T-helper 1 cell treated with Interleukin-12 subunit alpha and Interleukin-12 subunit beta and Interleukin-4 antibody, amounts not matched to agents 30 μg/mL and 1 μg/mL, for 36 hours (primary cell): ENCODE data around the gene ARHGEF16.

ENCODE experiments used
- H3K27ac Mint-ChIP-seq: one replicate; pipeline ENCODE4 v1.8.0; 2021; ENCODE audit warnings: mild to moderate bottlenecking, mixed read lengths
- H3K27me3 Mint-ChIP-seq: one replicate; pipeline ENCODE4 v1.8.0; 2021; ENCODE audit warnings: low read depth, mixed read lengths
- H3K36me3 Mint-ChIP-seq: one replicate; pipeline ENCODE4 v1.8.0; 2021; ENCODE audit warnings: low read depth, mixed read lengths
- H3K4me1 Mint-ChIP-seq: one replicate; pipeline ENCODE4 v1.8.0; 2021; ENCODE audit warnings: low read depth, mixed read lengths
- H3K4me3 Mint-ChIP-seq: one replicate; pipeline ENCODE4 v1.8.0; 2021; ENCODE audit warnings: mild to moderate bottlenecking, moderate library complexity, mixed read lengths
- H3K9me3 Mint-ChIP-seq: one replicate; pipeline ENCODE4 v1.8.0; 2021; ENCODE audit warnings: mixed read lengths

ARHGEF16 gene

GRCh38 chr1:3429320-3429719, 25.1 kb upstream of the ARHGEF16 start:
- H3K36me3 Mint-ChIP-seq = no peaks in the 10 kb centered on the region
- H3K4me1 Mint-ChIP-seq = no peaks in the 10 kb centered on the region
- H3K27ac Mint-ChIP-seq = no peak overlapping the region
- H3K27me3 Mint-ChIP-seq = no peaks in the 10 kb centered on the region
- no peaks in the 10 kb centered on the region for H3K9me3 Mint-ChIP-seq
- no peak overlapping the region for H3K4me3 Mint-ChIP-seq

- Mint-ChIP-seq H3K27ac (no peak overlapping the region), H3K36me3 (no peaks in the 10 kb centered on the region), H3K4me3 (no peak overlapping the region)
These were observed 24.7 kb upstream of the ARHGEF16 start for GRCh38 chr1:3429766-3430165.

GRCh38 chr1:3430406-3430805, 24.1 kb upstream of the ARHGEF16 start:
- no peak overlapping the region for H3K27ac Mint-ChIP-seq
- no peaks in the 10 kb centered on the region for H3K4me1 Mint-ChIP-seq
- no peak overlapping the region for H3K4me3 Mint-ChIP-seq
- no peaks in the 10 kb centered on the region for H3K27me3 Mint-ChIP-seq
- no peaks in the 10 kb centered on the region for H3K9me3 Mint-ChIP-seq
- H3K36me3 Mint-ChIP-seq = no peaks in the 10 kb centered on the region

More at GRCh38 chr1:3429766-3430165, 24.7 kb upstream of the ARHGEF16 start:
- Mint-ChIP-seq H3K27me3 (no peaks in the 10 kb centered on the region), H3K4me1 (no peaks in the 10 kb centered on the region), H3K9me3 (no peaks in the 10 kb centered on the region)

GRCh38 chr1:3430820-3431219, 23.6 kb upstream of the ARHGEF16 start:
- Mint-ChIP-seq H3K4me1 (no peaks in the 10 kb centered on the region), H3K4me3 (no peak overlapping the region), H3K27me3 (no peaks in the 10 kb centered on the region), H3K9me3 (no peaks in the 10 kb centered on the region), H3K27ac (no peak overlapping the region), H3K36me3 (no peaks in the 10 kb centered on the region)

GRCh38 chr1:3431266-3431665, 23.2 kb upstream of the ARHGEF16 start:
- Mint-ChIP-seq H3K27me3 (no peaks in the 10 kb centered on the region), H3K27ac (no peak overlapping the region), H3K4me3 (no peak overlapping the region), H3K36me3 (no peaks in the 10 kb centered on the region), H3K9me3 (no peaks in the 10 kb centered on the region), H3K4me1 (no peaks in the 10 kb centered on the region)

GRCh38 chr1:3431686-3432085, 22.8 kb upstream of the ARHGEF16 start:
- Mint-ChIP-seq H3K4me3 (no peak overlapping the region), H3K4me1 (no peaks in the 10 kb centered on the region), H3K9me3 (no peaks in the 10 kb centered on the region), H3K27me3 (no peaks in the 10 kb centered on the region), H3K36me3 (no peaks in the 10 kb centered on the region), H3K27ac (no peak overlapping the region)

GRCh38 chr1:3432306-3432705, 22.2 kb upstream of the ARHGEF16 start:
- no peak overlapping the region for H3K4me3 Mint-ChIP-seq
- no peak overlapping the region for H3K27ac Mint-ChIP-seq
- H3K4me1 Mint-ChIP-seq = no peaks in the 10 kb centered on the region
- no peaks in the 10 kb centered on the region for H3K36me3 Mint-ChIP-seq
- no peaks in the 10 kb centered on the region for H3K27me3 Mint-ChIP-seq
- H3K9me3 Mint-ChIP-seq = no peaks in the 10 kb centered on the region

GRCh38 chr1:3433076-3433475, 21.4 kb upstream of the ARHGEF16 start:
- Mint-ChIP-seq H3K27ac (no peak overlapping the region), H3K4me1 (no peaks in the 10 kb centered on the region), H3K9me3 (no peaks in the 10 kb centered on the region), H3K4me3 (no peak overlapping the region), H3K27me3 (no peaks in the 10 kb centered on the region), H3K36me3 (no peaks in the 10 kb centered on the region)

GRCh38 chr1:3433596-3434320, 20.7 kb upstream of the ARHGEF16 start:
- Mint-ChIP-seq H3K4me1 (no peaks in the 10 kb centered on the region), H3K27me3 (no peaks in the 10 kb centered on the region), H3K9me3 (no peaks in the 10 kb centered on the region), H3K4me3 (no peak overlapping the region), H3K36me3 (no peaks in the 10 kb centered on the region), H3K27ac (no peak overlapping the region)

- Mint-ChIP-seq H3K4me1 (no peaks in the 10 kb centered on the region), H3K9me3 (no peaks in the 10 kb centered on the region), H3K27ac (no peak overlapping the region), H3K36me3 (no peaks in the 10 kb centered on the region), H3K4me3 (no peak overlapping the region), H3K27me3 (no peaks in the 10 kb centered on the region)
These were observed 19.9 kb upstream of the ARHGEF16 start for GRCh38 chr1:3434406-3435110.

GRCh38 chr1:3435666-3436065, 18.8 kb upstream of the ARHGEF16 start:
- no peak overlapping the region for H3K4me3 Mint-ChIP-seq
- no peaks in the 10 kb centered on the region for H3K27me3 Mint-ChIP-seq
- H3K4me1 Mint-ChIP-seq = no peaks in the 10 kb centered on the region
- H3K27ac Mint-ChIP-seq = no peak overlapping the region
- no peaks in the 10 kb centered on the region for H3K36me3 Mint-ChIP-seq
- H3K9me3 Mint-ChIP-seq = no peaks in the 10 kb centered on the region

GRCh38 chr1:3436451-3436850, 18.0 kb upstream of the ARHGEF16 start:
- Mint-ChIP-seq H3K36me3 (no peaks in the 10 kb centered on the region), H3K4me3 (no peak overlapping the region), H3K9me3 (no peaks in the 10 kb centered on the region), H3K27me3 (no peaks in the 10 kb centered on the region), H3K27ac (no peak overlapping the region), H3K4me1 (no peaks in the 10 kb centered on the region)

GRCh38 chr1:3436901-3437300, 17.6 kb upstream of the ARHGEF16 start:
- Mint-ChIP-seq H3K4me3 (no peak overlapping the region), H3K27ac (no peak overlapping the region), H3K4me1 (no peaks in the 10 kb centered on the region), H3K27me3 (no peaks in the 10 kb centered on the region), H3K9me3 (no peaks in the 10 kb centered on the region), H3K36me3 (no peaks in the 10 kb centered on the region)

- no peak overlapping the region for H3K27ac Mint-ChIP-seq
- no peaks in the 10 kb centered on the region for H3K9me3 Mint-ChIP-seq
- no peaks in the 10 kb centered on the region for H3K36me3 Mint-ChIP-seq
These were observed 15.7 kb upstream of the ARHGEF16 start for GRCh38 chr1:3438661-3439180.

More at GRCh38 chr1:3438661-3439180, 15.7 kb upstream of the ARHGEF16 start:
- H3K4me3 Mint-ChIP-seq = no peak overlapping the region
- H3K4me1 Mint-ChIP-seq = no peaks in the 10 kb centered on the region
- peaks cover 4% of the 10 kb centered on the region for H3K27me3 Mint-ChIP-seq
